Activated CD4-positive, alpha-beta T cell treated with anti-CD3 and anti-CD28 coated beads, Interleukin-10, Interleukin-2, amounts not matched to agents 100 ng/mL and 50 ng/mL, durations not matched to agents 16 hours and 8 hours (primary cell): ENCODE data around the gene COL28A1.
"Not testable (repeated sequence)": the region's sequence is repeated elsewhere in the genome, so short reads cannot be mapped to it uniquely, and the experiment has no call there.

ENCODE experiments used
- DNase-seq: peaks from one replicate; pipeline ENCODE4 v3.0.0-alpha.2; 2020

COL28A1 gene

GRCh38 chr7:7405461-7405860 is 130.2 kb downstream of the COL28A1 start:
- no peak for DNase-seq

DNA sequence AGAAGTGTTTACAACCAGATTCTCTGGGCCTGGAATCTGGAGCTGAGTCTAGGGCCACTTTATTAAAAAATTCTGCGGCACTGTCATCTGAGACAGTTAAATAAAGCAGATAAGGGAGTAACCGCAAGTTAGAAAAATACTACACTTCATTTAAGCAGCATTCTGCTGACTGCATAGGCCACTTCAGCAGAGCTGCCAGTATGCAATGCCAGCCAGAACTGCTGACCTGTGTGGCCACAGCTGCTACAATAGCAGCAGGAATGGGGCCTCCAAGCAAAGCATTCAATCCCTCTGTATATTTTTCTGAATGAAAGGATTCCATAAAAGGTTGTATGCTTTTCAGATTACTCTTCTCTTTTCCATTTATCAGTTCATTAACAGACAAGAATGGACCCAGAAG is 136.0 kb downstream of the COL28A1 start:
- DNase-seq: no peak

- no peak for DNase-seq
Measured at GRCh38 chr7:7395785-7396184, 139.9 kb downstream of the COL28A1 start.

DNA sequence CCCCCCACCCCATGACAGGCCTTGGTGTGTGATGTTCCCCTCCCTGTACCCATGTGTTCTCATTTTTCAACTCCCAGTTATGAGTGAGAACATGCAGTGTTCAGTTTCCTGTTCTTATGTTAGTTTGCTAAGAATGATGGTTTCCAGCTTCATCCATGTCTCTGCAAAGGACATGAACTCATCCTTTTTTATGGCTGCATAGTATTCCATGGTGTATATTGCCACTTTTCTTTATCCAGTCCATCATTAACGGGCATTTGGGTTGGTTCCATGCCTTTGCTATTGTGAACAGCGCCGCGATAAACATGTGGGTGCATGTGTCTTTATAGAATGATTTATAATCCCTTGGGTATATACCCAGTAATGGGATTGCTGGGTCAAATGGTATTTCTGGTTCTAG is 147.5 kb downstream of the COL28A1 start:
- not testable (repeated sequence) for DNase-seq

DNA sequence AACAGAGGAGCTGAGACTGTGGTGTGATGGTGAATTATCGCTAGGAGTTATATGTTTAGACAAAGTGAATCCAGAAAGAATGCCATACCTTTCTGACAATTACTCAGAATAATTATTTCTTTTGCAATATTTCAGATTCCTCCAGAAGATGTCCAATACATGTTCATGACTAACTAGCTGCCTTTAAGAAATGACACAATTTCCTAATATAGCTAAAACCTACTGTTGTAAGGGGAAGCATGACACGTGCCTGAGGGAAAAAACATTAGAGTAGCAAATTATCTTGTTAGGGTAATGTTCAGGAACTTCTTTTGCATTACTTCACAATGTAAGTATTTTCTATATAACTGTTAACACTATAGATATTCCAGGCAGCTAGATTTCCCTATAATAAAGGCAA is 150.3 kb downstream of the COL28A1 start:
- DNase-seq: no peak

GRCh38 chr7:7384228-7384627 is 151.4 kb downstream of the COL28A1 start:
- no peak for DNase-seq

- DNase-seq: no peak
Measured at GRCh38 chr7:7375538-7375937, 160.1 kb downstream of the COL28A1 start.

GRCh38 chr7:7370076-7370475 is 165.6 kb downstream of the COL28A1 start:
- DNase-seq: no peak

DNA sequence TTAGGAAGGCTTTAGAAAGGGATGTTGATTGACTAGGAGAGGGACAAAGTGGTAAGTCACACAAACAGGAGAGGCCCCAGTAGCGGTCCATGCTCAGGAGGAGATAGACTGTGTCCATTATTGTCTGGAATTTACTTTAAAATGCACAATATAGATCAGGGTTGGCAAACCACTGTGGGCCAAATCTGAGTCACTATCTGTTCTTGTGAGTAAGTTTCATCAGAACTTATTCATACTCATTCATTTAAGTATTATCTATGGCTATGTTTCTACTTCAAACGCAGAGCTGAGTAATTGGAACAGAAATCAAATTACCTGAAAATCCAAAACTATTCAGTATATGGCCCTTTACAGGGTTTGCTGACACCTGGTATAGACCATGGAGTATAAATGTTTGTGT is 166.5 kb downstream of the COL28A1 start:
- no peak for DNase-seq

DNA sequence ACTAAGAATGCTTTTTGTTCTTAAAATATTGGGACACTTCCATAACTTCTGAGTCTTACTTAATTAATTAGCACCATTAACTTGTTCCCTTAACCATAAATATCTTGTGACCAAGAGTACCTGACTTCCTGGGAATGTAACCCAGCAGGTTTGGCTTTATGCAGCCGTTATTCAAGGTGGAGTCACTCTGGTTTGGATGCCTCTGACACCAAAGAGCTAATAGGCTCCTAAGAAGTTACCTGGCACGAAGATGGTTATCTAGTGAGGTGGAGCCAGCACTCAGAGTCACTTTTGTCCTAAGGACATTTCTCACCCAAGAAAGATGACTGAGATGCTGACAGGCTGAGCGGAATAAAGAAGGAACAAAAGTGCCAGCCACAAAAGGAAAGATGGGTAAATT is 181.0 kb downstream of the COL28A1 start:
- no peak for DNase-seq

GRCh38 chr7:7352845-7353244 is 182.8 kb downstream of the COL28A1 start:
- DNase-seq: no peak

DNA sequence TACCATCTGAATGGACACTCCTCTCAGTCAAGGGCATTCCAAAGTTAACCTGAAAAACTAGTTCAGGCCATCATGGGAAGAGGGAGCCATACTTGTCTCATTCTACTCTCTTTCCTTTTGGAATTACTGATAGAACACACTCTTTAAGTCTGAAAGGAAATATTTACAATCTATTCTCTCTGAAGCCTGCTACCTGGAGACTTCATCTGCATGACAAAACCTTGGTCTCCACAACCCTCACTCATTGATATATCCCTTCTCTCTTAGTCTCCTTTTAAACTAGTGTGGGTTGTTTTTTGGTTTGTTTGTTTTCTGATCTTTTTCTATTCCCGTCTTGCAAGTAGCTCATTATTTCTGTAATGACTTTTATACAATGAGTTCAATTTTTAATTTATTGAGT is 183.8 kb downstream of the COL28A1 start:
- DNase-seq: no peak

DNA sequence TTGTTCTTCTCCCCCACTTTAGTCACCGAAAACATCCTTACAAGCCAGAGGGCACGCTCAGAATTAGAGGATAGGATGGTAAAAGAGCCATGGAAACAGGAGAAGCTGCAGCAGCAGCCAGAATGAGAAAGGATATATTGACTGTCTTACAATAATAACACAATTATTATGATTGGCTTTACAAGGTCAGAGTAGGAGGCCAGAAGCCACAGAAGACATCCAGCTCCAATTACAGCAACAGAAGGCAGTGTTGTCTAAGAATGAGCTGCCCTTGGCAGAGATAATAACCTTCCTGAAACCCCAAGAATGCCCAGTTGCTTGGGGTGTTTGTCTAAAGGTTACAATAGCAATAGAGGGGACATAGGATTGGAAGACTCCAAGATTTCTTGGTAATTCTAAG is 184.5 kb downstream of the COL28A1 start:
- no peak for DNase-seq

GRCh38 chr7:7349156-7349555 is 186.5 kb downstream of the COL28A1 start:
- DNase-seq: no peak

- no peak for DNase-seq
Measured at GRCh38 chr7:7347045-7347444, 188.6 kb downstream of the COL28A1 start.

- no peak for DNase-seq
Measured at GRCh38 chr7:7344583-7344982, 191.1 kb downstream of the COL28A1 start.

DNA sequence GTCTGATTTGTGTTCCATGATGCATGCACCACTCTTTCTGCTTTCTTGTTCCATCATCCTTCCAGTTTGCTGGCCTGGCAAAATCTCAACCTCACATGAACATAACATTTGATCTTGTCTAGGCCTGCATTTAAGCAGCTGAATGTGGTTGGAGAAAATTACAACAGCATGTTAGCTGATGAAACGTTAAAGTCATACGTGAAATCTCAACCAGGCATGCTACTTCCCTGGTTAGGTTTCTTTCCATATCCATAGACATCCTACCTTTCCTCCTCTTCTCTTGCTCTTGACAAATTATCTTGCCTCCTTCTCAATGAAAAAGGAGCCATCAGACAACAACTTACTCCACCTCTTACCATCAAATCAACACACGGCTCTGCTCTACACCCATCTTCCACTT is 199.8 kb downstream of the COL28A1 start:
- no peak for DNase-seq

- DNase-seq: no peak
Measured at GRCh38 chr7:7335215-7335614, 200.5 kb downstream of the COL28A1 start.

DNA sequence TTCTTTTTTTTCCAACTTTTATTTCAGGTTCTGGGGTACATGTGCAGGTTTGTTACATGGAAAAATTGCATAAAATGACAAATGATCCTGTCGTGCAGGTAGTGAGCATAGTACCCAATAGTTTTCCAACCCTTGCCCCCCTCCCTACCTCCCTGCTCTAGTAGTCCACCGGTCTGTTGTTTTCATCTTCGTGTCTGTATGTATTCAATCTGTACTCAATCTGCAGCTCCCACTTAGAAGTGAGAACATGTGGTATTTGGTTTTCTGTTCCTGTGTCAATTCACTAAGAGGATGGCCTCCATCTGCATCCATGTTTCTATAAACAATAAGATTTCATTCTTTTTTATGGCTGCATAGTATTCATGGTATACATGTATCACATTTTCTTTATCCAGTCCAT is 202.1 kb downstream of the COL28A1 start:
- no peak for DNase-seq

GRCh38 chr7:7331523-7331922 is 204.2 kb downstream of the COL28A1 start:
- no peak for DNase-seq

DNA sequence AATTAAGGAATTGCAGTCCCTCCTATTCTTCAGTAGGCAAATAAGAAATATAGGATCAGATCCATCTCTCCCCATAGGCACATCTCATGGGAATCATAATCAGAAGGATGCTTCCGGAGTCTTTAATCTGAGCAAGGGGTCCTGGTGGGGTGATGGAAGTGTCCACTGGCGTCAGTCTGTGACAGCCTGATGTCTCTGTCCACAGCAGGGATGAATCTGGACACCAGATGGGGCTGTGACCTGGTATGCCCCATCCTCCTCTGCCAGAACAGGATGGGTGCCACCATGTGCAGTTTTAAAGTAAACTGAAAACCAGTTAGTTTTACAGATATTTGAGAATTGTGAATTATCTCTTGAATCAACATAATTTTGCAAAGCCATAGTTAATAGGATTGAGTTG is 204.7 kb downstream of the COL28A1 start:
- no peak for DNase-seq

DNA sequence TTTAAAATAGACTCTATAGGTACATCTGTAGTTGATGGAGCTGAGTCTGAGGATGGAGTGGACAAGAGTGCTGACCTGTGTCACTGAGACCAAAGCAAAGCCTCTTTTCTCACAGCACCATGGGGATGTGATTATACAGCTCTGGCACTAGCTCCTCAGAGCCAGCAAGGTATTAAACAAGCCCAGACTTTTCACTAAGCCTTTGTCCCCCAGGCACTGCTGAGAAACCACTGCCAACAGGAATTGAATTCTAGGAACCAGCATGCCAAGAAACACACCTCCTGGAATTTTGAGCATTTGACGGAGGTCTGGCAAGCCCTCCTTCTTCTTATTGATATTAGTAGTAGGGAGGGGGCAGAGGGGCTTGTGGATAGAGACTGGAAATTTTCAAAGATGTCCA is 206.3 kb downstream of the COL28A1 start:
- DNase-seq: no peak

DNA sequence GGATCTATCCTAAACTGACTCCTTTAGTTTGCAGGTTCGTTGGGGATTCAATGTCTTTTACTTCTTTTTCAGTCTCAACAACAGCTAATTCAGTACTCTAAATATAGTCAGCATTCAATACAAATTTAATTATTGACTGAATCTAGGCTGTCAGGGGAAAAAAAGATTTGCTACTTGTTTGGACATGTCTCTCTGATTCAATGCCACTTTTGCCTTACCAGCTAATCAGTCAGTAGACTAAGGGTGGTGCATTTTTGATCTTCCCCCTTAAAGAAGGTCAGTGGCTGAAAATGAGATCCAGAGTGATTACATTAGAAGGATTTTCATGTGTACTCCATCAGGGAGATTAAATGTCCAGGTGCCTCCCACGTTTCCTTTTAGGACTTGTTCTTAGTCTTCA is 208.2 kb downstream of the COL28A1 start:
- DNase-seq: no peak

GRCh38 chr7:7324698-7325097 is 211.0 kb downstream of the COL28A1 start:
- no peak for DNase-seq

GRCh38 chr7:7323921-7324320 is 211.8 kb downstream of the COL28A1 start:
- DNase-seq: no peak

GRCh38 chr7:7323352-7323751 is 212.3 kb downstream of the COL28A1 start:
- DNase-seq: no peak
